Activated T-helper 1 cell treated with anti-CD3 and anti-CD28 coated beads, Interleukin-12 subunit alpha, Interleukin-12 subunit beta, Interleukin-2, Interleukin-4 antibody, amounts not matched to agents 30 ng/mL and 10 ng/mL and 1 ng/mL, durations not matched to agents 14 hours and 24 hours and 36 hours (primary cell): ENCODE data around the gene KIF2A. TPM values are rescaled to one million over a fixed set of nuclear protein-coding genes. Genes with fewer than 3 reads are reported as not detected.
A peak's percentile ranks its signal among the peaks of the same experiment; 100 is the strongest.

Experiments
- DNase-seq: peaks from one replicate; pipeline ENCODE4 v3.0.0; 2021; ENCODE audit warnings: low spot score
- H3K27ac Mint-ChIP-seq: one replicate; pipeline ENCODE4 v1.8.0; 2021; ENCODE audit warnings: mild to moderate bottlenecking, mixed read lengths
- H3K27me3 Mint-ChIP-seq: one replicate; pipeline ENCODE4 v1.8.0; 2022; ENCODE audit warnings: mild to moderate bottlenecking, moderate library complexity, mixed read lengths; ENCODE audit not compliant: insufficient read depth
- H3K36me3 Mint-ChIP-seq: one replicate; pipeline ENCODE4 v1.8.0; 2021; ENCODE audit warnings: low read depth, mixed read lengths
- H3K4me1 Mint-ChIP-seq: one replicate; pipeline ENCODE4 v1.8.0; 2021; ENCODE audit warnings: low read depth, mixed read lengths
- H3K4me3 Mint-ChIP-seq: one replicate; pipeline ENCODE4 v1.8.0; 2021; ENCODE audit warnings: mild to moderate bottlenecking, moderate library complexity, mixed read lengths
- H3K9me3 Mint-ChIP-seq: one replicate; pipeline ENCODE4 v1.8.0; 2021; ENCODE audit warnings: mixed read lengths
- intact Hi-C: fragments of 100-400 bp; cut with micrococcal nuclease; formaldehyde crosslinking; loops from one replicate; pipeline ENCODE4 v1.15.1; 2024
- total RNA-seq: library from RNA; stranded (reverse); gene quantifications from 2 replicates; pipeline ENCODE4 v1.2.3, GENCODE V29; 2022

Gene KIF2A
- total RNA-seq, 1 donor from 2014 or later, result 235 TPM

GRCh38 chr5:62315376-62316175, 9.6 kb downstream of the KIF2A start:
- H3K4me1 Mint-ChIP-seq, result peaks cover 82% of the 10 kb centered on the region
- peaks cover 29% of the 10 kb centered on the region for H3K36me3 Mint-ChIP-seq
- H3K4me3 Mint-ChIP-seq, result no peak overlapping the region
- H3K27ac Mint-ChIP-seq, result peak overlapping the region; percentile 60
- DNase-seq, result no peak
- H3K27me3 Mint-ChIP-seq, result no peaks in the 10 kb centered on the region
- intact Hi-C loops, result no loop called here
- H3K9me3 Mint-ChIP-seq, result no peaks in the 10 kb centered on the region

DNA sequence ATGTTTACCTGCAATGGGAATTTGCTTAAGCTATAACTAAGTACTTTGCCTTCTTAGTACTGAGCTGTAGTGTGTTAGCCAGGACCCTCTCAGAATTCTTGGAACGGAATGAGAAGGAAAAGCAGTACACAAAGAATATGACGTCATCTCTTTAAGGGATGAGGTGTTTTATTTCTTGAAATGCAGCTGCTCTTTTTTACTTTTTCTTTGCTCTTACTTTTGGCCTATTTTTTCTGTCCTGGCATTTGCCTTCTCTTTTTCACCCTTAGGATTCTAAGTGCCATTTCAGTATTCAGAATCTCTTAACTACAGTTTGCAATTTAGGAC, 10.1 kb downstream of the KIF2A start:
- intact Hi-C loops, result no loop called here

GRCh38 chr5:62317810-62318209, 11.8 kb downstream of the KIF2A start:
- Mint-ChIP-seq H3K9me3 (no peaks in the 10 kb centered on the region), H3K27me3 (no peaks in the 10 kb centered on the region), H3K36me3 (peaks cover 28% of the 10 kb centered on the region), H3K4me3 (no peak overlapping the region), H3K4me1 (peaks cover 75% of the 10 kb centered on the region), H3K27ac (no peak overlapping the region)
- no peak for DNase-seq
- intact Hi-C loops, result no loop called here

More for the DNA sequence above, 10.1 kb downstream of the KIF2A start:
- DNase-seq, result no peak
- no peaks in the 10 kb centered on the region for H3K27me3 Mint-ChIP-seq
- no peaks in the 10 kb centered on the region for H3K9me3 Mint-ChIP-seq
- peaks cover 82% of the 10 kb centered on the region for H3K4me1 Mint-ChIP-seq
- H3K27ac Mint-ChIP-seq, result peak overlapping the region; percentile 14
- H3K4me3 Mint-ChIP-seq, result no peak overlapping the region
- H3K36me3 Mint-ChIP-seq, result peaks cover 24% of the 10 kb centered on the region

DNA sequence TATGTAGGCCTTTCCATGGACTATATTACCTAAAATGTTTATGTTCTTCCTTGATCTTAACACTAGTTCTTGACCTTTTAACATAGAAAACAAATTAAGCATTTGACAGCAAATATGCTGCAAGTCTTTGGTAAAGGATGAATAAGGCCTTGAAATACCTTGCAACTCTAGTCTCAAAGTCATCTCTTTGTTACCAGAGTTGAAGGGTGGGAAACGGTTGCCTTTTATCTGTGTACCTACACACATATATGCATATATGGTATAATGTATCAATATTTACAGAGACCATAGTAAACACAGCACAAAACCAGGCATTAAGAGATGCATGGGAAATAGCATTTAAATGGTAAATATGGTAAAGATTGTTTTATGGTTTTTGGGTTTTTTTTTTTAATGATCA, 16.5 kb downstream of the KIF2A start:
- no peak for DNase-seq
- Mint-ChIP-seq H3K27me3 (no peaks in the 10 kb centered on the region), H3K27ac (no peak overlapping the region), H3K9me3 (no peaks in the 10 kb centered on the region), H3K36me3 (peaks cover 44% of the 10 kb centered on the region), H3K4me3 (no peak overlapping the region), H3K4me1 (peaks cover 77% of the 10 kb centered on the region)
- intact Hi-C loops, result no loop called here

DNA sequence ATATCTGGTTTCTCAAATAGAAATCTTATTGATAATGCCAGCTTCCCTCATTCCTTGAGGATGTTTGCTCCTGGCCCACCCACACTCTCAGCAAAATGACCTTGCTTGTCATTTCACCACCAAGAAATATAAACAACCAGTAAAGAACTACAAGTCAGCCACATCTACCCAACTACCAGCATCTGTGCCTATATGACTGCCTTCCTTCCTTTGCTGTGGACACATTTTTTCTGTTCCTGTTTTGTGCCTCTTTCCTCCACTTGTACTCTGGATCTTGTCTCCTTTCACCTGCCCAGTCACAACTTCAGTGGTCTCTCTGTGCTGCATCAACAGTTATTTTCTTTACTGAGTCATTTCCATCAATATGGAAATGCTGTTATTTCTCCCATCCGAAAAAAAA, 20.3 kb downstream of the KIF2A start:
- Mint-ChIP-seq H3K9me3 (no peaks in the 10 kb centered on the region), H3K4me1 (peaks cover 69% of the 10 kb centered on the region), H3K27ac (peak overlapping the region; percentile 75), H3K27me3 (no peaks in the 10 kb centered on the region), H3K36me3 (peaks cover 42% of the 10 kb centered on the region), H3K4me3 (no peak overlapping the region)
- no peak for DNase-seq
- intact Hi-C loops, result loop anchor here (2.0 kb wide), 1 partner anchor 14 kb away; no protein-coding TSS in a partner anchor

DNA sequence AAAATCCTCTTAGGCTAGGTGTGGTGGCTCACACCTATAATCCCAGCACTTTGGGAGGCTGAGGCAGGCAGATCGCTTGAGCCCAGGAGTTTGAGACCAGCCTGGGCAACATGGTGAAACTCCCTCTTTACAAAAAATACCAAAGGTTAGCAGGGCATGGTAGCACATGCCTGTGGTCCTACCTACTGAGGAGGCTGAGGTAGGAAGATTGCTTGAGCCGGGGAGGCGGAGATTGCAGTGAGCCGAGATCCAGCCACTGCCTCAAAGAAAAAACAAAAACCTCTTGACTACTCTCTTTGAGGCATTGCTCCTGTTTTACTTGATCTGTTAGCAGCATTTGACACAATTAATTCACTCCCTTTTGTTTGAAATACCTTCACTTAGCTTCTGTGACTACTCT, 20.7 kb downstream of the KIF2A start:
- Mint-ChIP-seq H3K9me3 (no peaks in the 10 kb centered on the region), H3K4me1 (peaks cover 65% of the 10 kb centered on the region), H3K36me3 (peaks cover 38% of the 10 kb centered on the region), H3K27ac (peak overlapping the region; percentile 69), H3K27me3 (no peaks in the 10 kb centered on the region), H3K4me3 (no peak overlapping the region)
- intact Hi-C loops, result loop anchor here (2.0 kb wide), 1 partner anchor 14 kb away; no protein-coding TSS in a partner anchor
- DNase-seq, result no peak

- H3K27me3 Mint-ChIP-seq, result no peaks in the 10 kb centered on the region
- DNase-seq, result no peak
- H3K4me1 Mint-ChIP-seq, result peaks cover 62% of the 10 kb centered on the region
- peaks cover 32% of the 10 kb centered on the region for H3K36me3 Mint-ChIP-seq
- H3K4me3 Mint-ChIP-seq, result no peak overlapping the region
- H3K9me3 Mint-ChIP-seq, result no peaks in the 10 kb centered on the region
- peak overlapping the region; percentile 69 for H3K27ac Mint-ChIP-seq
- intact Hi-C loops, result loop anchor here (2.0 kb wide), 1 partner anchor 15 kb away; no protein-coding TSS in a partner anchor
Measured at GRCh38 chr5:62327138-62328053, 21.4 kb downstream of the KIF2A start.

GRCh38 chr5:62328772-62329491, 22.9 kb downstream of the KIF2A start:
- Mint-ChIP-seq H3K4me3 (no peak overlapping the region), H3K27ac (no peak overlapping the region), H3K4me1 (peaks cover 73% of the 10 kb centered on the region), H3K9me3 (no peaks in the 10 kb centered on the region), H3K27me3 (no peaks in the 10 kb centered on the region), H3K36me3 (peaks cover 32% of the 10 kb centered on the region)
- DNase-seq, result no peak
- intact Hi-C loops, result no loop called here

- H3K27ac Mint-ChIP-seq, result peak overlapping the region; percentile 40
- no peak overlapping the region for H3K4me3 Mint-ChIP-seq
- no peak for DNase-seq
- no peaks in the 10 kb centered on the region for H3K9me3 Mint-ChIP-seq
- H3K27me3 Mint-ChIP-seq, result no peaks in the 10 kb centered on the region
- intact Hi-C loops, result no loop called here
- peaks cover 31% of the 10 kb centered on the region for H3K36me3 Mint-ChIP-seq
- peaks cover 67% of the 10 kb centered on the region for H3K4me1 Mint-ChIP-seq
Measured at GRCh38 chr5:62330302-62330701, 24.3 kb downstream of the KIF2A start.

DNA sequence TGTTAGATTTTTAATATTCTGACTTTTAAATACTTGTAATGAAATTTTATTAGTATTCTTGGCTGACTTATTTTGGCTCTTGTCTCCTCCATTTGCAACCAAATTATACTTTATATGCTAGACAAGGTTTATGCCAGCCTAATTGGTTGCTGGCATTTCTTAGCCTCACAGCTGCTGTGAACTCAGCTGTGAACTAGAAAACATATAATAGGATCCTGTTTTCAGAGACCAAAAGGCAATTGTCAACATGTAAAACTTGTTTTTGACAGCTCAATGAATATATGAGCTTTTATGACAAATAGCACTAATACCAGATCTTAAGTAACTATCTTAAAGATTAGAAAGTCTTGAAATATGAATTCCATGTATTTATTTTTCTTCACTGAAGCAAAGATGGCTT, 25.9 kb downstream of the KIF2A start:
- H3K4me3 Mint-ChIP-seq, result no peak overlapping the region
- H3K36me3 Mint-ChIP-seq, result peaks cover 21% of the 10 kb centered on the region

DNA sequence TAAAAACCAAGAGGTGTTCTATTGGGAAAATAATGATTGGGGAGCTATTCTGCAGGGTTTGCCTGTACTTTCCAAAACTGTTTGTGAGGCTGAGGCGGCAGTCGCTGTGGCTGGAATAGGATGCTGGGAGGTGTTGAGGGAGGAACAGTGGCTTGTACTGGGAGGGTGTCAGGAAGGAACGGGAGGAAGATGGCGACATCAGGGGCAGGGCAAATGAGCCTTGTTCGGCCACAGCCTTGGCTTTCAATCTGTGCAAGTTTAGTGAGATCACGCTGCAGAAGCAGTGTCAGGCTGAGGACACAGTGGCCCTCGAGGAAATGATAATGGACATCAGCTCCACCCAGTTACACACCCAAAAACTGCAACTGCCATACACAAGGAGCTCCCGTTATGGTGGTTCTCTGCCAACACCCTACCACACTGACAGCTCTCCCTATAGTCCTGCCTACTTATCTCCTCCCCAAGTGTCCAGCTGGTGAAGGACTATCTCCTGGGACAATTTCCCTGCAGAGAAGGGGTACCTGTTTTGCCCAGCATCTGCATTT, 27.3 kb downstream of the KIF2A start:
- H3K4me1 Mint-ChIP-seq, result peaks cover 54% of the 10 kb centered on the region
- H3K4me3 Mint-ChIP-seq, result no peak overlapping the region
- H3K27me3 Mint-ChIP-seq, result no peaks in the 10 kb centered on the region
- peak overlapping the region; percentile 72 for H3K27ac Mint-ChIP-seq
- no peak for DNase-seq
- H3K9me3 Mint-ChIP-seq, result no peaks in the 10 kb centered on the region
- intact Hi-C loops, result no loop called here
- peaks cover 19% of the 10 kb centered on the region for H3K36me3 Mint-ChIP-seq

More for the DNA sequence above, 25.9 kb downstream of the KIF2A start:
- Mint-ChIP-seq H3K27me3 (no peaks in the 10 kb centered on the region), H3K27ac (no peak overlapping the region), H3K4me1 (peaks cover 61% of the 10 kb centered on the region), H3K9me3 (no peaks in the 10 kb centered on the region)
- intact Hi-C loops, result no loop called here
- no peak for DNase-seq

DNA sequence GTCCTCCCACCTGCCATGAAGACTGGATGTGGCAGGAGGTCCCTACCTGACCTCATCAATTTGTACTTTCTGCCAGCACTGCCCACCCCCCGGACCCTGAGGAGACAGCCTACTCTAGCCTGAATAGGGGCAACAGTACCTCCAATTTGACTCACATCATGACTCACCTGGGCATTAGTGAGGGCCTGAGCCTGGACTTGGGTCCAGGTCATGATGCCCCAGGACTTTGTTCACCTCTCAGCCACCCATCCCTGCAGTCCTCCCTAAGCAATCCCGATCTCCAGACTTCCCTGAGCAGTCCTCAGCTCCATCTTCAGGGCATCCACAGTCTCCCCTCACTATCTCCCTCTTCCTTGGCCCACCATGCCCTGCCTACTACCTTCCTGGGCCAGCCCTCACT, 28.1 kb downstream of the KIF2A start:
- Mint-ChIP-seq H3K4me1 (peaks cover 54% of the 10 kb centered on the region), H3K36me3 (peaks cover 21% of the 10 kb centered on the region), H3K27me3 (no peaks in the 10 kb centered on the region), H3K9me3 (no peaks in the 10 kb centered on the region), H3K27ac (peak overlapping the region; percentile 18), H3K4me3 (no peak overlapping the region)
- no peak for DNase-seq
- intact Hi-C loops, result no loop called here
